SHP77 (cell line): ENCODE results near the gene SORL1.

ENCODE experiments used
- DNase-seq, 2 experiments: peaks; one replicate each; lab custom pipeline; 2025; lab: John Stamatoyannopoulos, UW

Gene SORL1

GRCh38 chr11:121656328-121657090 is 204.4 kb downstream of the SORL1 start:
- DNase-seq, result no peak

GRCh38 chr11:121657146-121657545 is 205.0 kb downstream of the SORL1 start:
- no peak for DNase-seq

GRCh38 chr11:121659811-121660210 is 207.7 kb downstream of the SORL1 start:
- DNase-seq, result no peak

GRCh38 chr11:121661880-121662486 is 209.9 kb downstream of the SORL1 start:
- DNase-seq, result no peak

GRCh38 chr11:121664144-121664543 is 212.0 kb downstream of the SORL1 start:
- no peak for DNase-seq

GRCh38 chr11:121665206-121665838 is 213.2 kb downstream of the SORL1 start:
- no peak for DNase-seq

- DNase-seq, result no peak
These were observed 215.7 kb downstream of the SORL1 start for GRCh38 chr11:121667836-121668235.

GRCh38 chr11:121669422-121669821 is 217.3 kb downstream of the SORL1 start:
- DNase-seq, result no peak

- DNase-seq, result no peak
These were observed 218.2 kb downstream of the SORL1 start for GRCh38 chr11:121670266-121670665.

- DNase-seq, result no peak
These were observed 218.7 kb downstream of the SORL1 start for GRCh38 chr11:121670805-121671282.

- DNase-seq, result no peak
These were observed 219.4 kb downstream of the SORL1 start for GRCh38 chr11:121671283-121672168.

GRCh38 chr11:121672630-121673487 is 220.7 kb downstream of the SORL1 start:
- no peak for DNase-seq

GRCh38 chr11:121681550-121682268 is 229.6 kb downstream of the SORL1 start:
- DNase-seq, result no peak
